PC-3 (cell line): ENCODE measurements around the gene DRD3. TPM values are rescaled to one million over a fixed set of nuclear protein-coding genes. Genes with fewer than 3 reads are reported as not detected.

Experiments
- ATAC-seq: fragments of 200-7000 bp; cut with Tn5 transposase; 2 replicates; pipeline ENCODE4 v1.9.1; 2020; ENCODE audit warnings: mild to moderate bottlenecking, moderate library complexity
- BruUV-seq: library from RNA; stranded (reverse); fragments of 400-500 nt; replicated peaks from 2 replicates; lab custom pipeline; 2021; lab: Mats Ljungman, UMichigan
- CTCF ChIA-PET: fragments of 300-600 bp; sonication (Branson Sonifier 250); formaldehyde crosslinking; loops from one replicate; lab custom pipeline; 2022; ENCODE audit warnings: antibody characterized with exemption; lab: Charles Lee
- POLR2A ChIA-PET: fragments of 300-600 bp; sonication (Branson Sonifier 250); formaldehyde crosslinking; loops from one replicate; lab custom pipeline; 2022; ENCODE audit warnings: antibody characterized with exemption; ENCODE audit not compliant: unreplicated experiment; lab: Charles Lee
- DNase-seq: peaks from one replicate; pipeline ENCODE4 v3.0.0-alpha.2; 2015
- H2AFZ ChIP-seq: fragments of 300-600 bp; sonication (generic); 2 replicates; pipeline ENCODE4 v1.6.0; 2016; ENCODE audit warnings: antibody characterized with exemption, low read length
- H3F3A ChIP-seq: fragments of 300-600 bp; sonication (generic); one replicate; pipeline ENCODE4 v1.6.0; 2017; ENCODE audit warnings: antibody characterized with exemption, low read length, control low read depth, mild to moderate bottlenecking; ENCODE audit not compliant: unreplicated experiment
- H3K27ac ChIP-seq: fragments of 300-600 bp; sonication (generic); 2 replicates; pipeline ENCODE4 v1.5.1; 2016; ENCODE audit warnings: mild to moderate bottlenecking, low read length
- H3K27me3 ChIP-seq: fragments of 300-600 bp; sonication (generic); 2 replicates; pipeline ENCODE4 v1.6.1; 2016; ENCODE audit warnings: low read length, mixed read lengths
- H3K36me3 ChIP-seq: fragments of 300-600 bp; sonication (generic); 2 replicates; pipeline ENCODE4 v1.6.1; 2016; ENCODE audit warnings: low read depth, mixed run types, low read length, mixed read lengths
- H3K4me1 ChIP-seq: fragments of 300-600 bp; sonication (generic); 2 replicates; pipeline ENCODE4 v1.5.1; 2016; ENCODE audit warnings: low read length; ENCODE audit not compliant: insufficient read depth
- H3K4me2 ChIP-seq: fragments of 300-600 bp; sonication (generic); 2 replicates; pipeline ENCODE4 v1.6.0; 2016; ENCODE audit warnings: low read length
- H3K4me3 ChIP-seq: fragments of 300-600 bp; sonication (generic); 2 replicates; pipeline ENCODE4 v1.5.1; 2016; ENCODE audit warnings: mild to moderate bottlenecking, low read length, mixed read lengths
- H3K79me2 ChIP-seq: fragments of 300-600 bp; sonication (generic); 2 replicates; pipeline ENCODE4 v1.6.1; 2017; ENCODE audit warnings: low read length, mixed read lengths
- H3K9ac ChIP-seq: fragments of 300-600 bp; sonication (generic); 2 replicates; pipeline ENCODE4 v1.6.0; 2016; ENCODE audit warnings: mild to moderate bottlenecking, low read length
- H3K9me2 ChIP-seq: fragments of 300-600 bp; sonication (generic); replicated peaks from 2 replicates; pipeline ENCODE4 v1.6.1; 2016; ENCODE audit warnings: mixed run types, low read length, mixed read lengths
- H3K9me3 ChIP-seq: fragments of 300-600 bp; sonication (generic); 2 replicates; pipeline ENCODE4 v1.6.1; 2016; ENCODE audit warnings: low read length, mixed read lengths
- H4K20me1 ChIP-seq: fragments of 300-600 bp; sonication (generic); 2 replicates; pipeline ENCODE4 v1.6.1; 2016; ENCODE audit warnings: low read length, mixed read lengths
- EZH2 ChIP-seq: fragments of 300-600 bp; sonication (generic); IDR thresholded peaks from one replicate; pipeline ENCODE4 v1.6.1; 2017; ENCODE audit warnings: antibody characterized with exemption, mild to moderate bottlenecking, low read length; ENCODE audit not compliant: unreplicated experiment
- EZH2phosphoT487 ChIP-seq: fragments of 300-600 bp; sonication (generic); IDR thresholded peaks from 2 replicates; pipeline ENCODE4 v1.6.1; 2018; ENCODE audit warnings: mild to moderate bottlenecking, antibody characterized with exemption, low read length, borderline replicate concordance
- intact Hi-C: fragments of 100-400 bp; cut with micrococcal nuclease; formaldehyde crosslinking; loops from 2 replicates; pipeline ENCODE4 v1.9.0; 2023
- total RNA-seq: library from RNA; depleted of rRNA; stranded (reverse); fragments of >200 nt; gene quantifications from 2 replicates; pipeline ENCODE4 v1.2.3, GENCODE V29; 2014; rRNA removed
- TF ChIP-seq, protein P1 (sequence below): fragments of 300-600 bp; sonication (generic); conservative IDR thresholded peaks from 2 replicates; pipeline ENCODE4 v1.5.1; 2017; ENCODE audit warnings: antibody characterized with exemption, low read depth, mild to moderate bottlenecking, low read length

Gene DRD3
- total RNA-seq, 1 experiment from 2014 or later = not detected

- no peak overlapping the region for H3K4me2 ChIP-seq
- ChIA-PET POLR2A (no interaction called here), CTCF (no interaction called here)
- TF ChIP-seq, protein P1, sequence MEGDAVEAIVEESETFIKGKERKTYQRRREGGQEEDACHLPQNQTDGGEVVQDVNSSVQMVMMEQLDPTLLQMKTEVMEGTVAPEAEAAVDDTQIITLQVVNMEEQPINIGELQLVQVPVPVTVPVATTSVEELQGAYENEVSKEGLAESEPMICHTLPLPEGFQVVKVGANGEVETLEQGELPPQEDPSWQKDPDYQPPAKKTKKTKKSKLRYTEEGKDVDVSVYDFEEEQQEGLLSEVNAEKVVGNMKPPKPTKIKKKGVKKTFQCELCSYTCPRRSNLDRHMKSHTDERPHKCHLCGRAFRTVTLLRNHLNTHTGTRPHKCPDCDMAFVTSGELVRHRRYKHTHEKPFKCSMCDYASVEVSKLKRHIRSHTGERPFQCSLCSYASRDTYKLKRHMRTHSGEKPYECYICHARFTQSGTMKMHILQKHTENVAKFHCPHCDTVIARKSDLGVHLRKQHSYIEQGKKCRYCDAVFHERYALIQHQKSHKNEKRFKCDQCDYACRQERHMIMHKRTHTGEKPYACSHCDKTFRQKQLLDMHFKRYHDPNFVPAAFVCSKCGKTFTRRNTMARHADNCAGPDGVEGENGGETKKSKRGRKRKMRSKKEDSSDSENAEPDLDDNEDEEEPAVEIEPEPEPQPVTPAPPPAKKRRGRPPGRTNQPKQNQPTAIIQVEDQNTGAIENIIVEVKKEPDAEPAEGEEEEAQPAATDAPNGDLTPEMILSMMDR = no peak
- TF ChIP-seq EZH2 (no peak), EZH2phosphoT487 (no peak)
- H3K4me3 ChIP-seq = no peak overlapping the region
- no peaks in the 10 kb centered on the region for H3K9me2 ChIP-seq
- no peak overlapping the region for H2AFZ ChIP-seq
- ATAC-seq (no peak), DNase-seq (no peak)
- H3K9ac ChIP-seq = no peak overlapping the region
- no TSS peak for BruUV-seq
- intact Hi-C loops = no loop called here
- H3K27ac ChIP-seq = no peak overlapping the region
- peaks cover 80% of the 10 kb centered on the region for H3K36me3 ChIP-seq
- no peaks in the 10 kb centered on the region for H3K9me3 ChIP-seq
- no peaks in the 10 kb centered on the region for H4K20me1 ChIP-seq
- H3K79me2 ChIP-seq = no peaks in the 10 kb centered on the region
- no peaks in the 10 kb centered on the region for H3K4me1 ChIP-seq
- no peaks in the 10 kb centered on the region for H3F3A ChIP-seq
- H3K27me3 ChIP-seq = no peaks in the 10 kb centered on the region
These were observed 99.1 kb downstream of the DRD3 start for GRCh38 chr3:114079761-114080160.

DNA sequence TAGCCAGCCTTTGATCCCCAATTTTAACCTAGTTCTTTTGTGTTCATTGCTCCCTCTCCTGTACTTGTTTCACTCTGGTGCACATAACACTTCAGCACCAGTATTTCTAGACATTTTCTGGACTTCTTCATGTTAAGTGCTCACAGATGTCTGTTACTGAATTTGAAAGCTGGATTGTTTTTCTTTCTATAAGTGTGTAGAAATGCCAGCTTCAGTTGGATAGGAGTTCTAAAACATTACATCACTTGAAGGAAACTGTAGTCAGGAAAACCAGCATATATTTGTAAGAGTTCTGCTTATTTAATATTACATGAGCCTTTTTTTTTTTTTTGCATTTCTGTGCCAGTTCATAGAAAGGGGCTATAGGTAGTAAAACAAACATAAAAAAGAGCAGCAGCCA is 100.7 kb downstream of the DRD3 start:
- H3K79me2 ChIP-seq = no peaks in the 10 kb centered on the region
- no peak overlapping the region for H3K4me3 ChIP-seq
- H2AFZ ChIP-seq = no peak overlapping the region
- no peaks in the 10 kb centered on the region for H3F3A ChIP-seq
- no peaks in the 10 kb centered on the region for H3K9me3 ChIP-seq
- H4K20me1 ChIP-seq = no peaks in the 10 kb centered on the region
- BruUV-seq = no TSS peak
- H3K4me1 ChIP-seq = no peaks in the 10 kb centered on the region
- CTCF ChIA-PET = no interaction called here
- ATAC-seq = no peak
- H3K27me3 ChIP-seq = no peaks in the 10 kb centered on the region
- H3K36me3 ChIP-seq = peaks cover 85% of the 10 kb centered on the region
- H3K9ac ChIP-seq = no peak overlapping the region
- no peak for TF ChIP-seq EZH2
- no peak for TF ChIP-seq EZH2phosphoT487
- TF ChIP-seq, protein P1 = no peak
- no peak overlapping the region for H3K27ac ChIP-seq
- no peaks in the 10 kb centered on the region for H3K9me2 ChIP-seq
- intact Hi-C loops = no loop called here
- H3K4me2 ChIP-seq = no peak overlapping the region
- DNase-seq = no peak
- POLR2A ChIA-PET = no interaction called here

Other genes with a start within 250 kb of the DRD3 start
- 7.1 and 8.3 TPM in 2 replicates for gene ZDHHC23, start 231.0 kb downstream of the DRD3 start, total RNA-seq
- gene CCDC191, start 122.5 kb downstream of the DRD3 start, total RNA-seq = 1.3 and 1.7 TPM in 2 replicates
- gene QTRT2, start 122.3 kb downstream of the DRD3 start, total RNA-seq = 35.0 and 38.0 TPM in 2 replicates
- not detected in 2 replicates for gene ZNF80, start 58.5 kb upstream of the DRD3 start, total RNA-seq
- gene TIGIT, start 115.0 kb upstream of the DRD3 start, total RNA-seq = not detected in 2 replicates